ENCODE results near the gene LRRTM3. TPM values are rescaled to one million over a fixed set of nuclear protein-coding genes. Genes with fewer than 3 reads are reported as not detected.

LRRTM3 gene
- total and polyA plus RNA-seq, 2 experiments from 2014 or later: 0.21 to 0.37 TPM

DNA sequence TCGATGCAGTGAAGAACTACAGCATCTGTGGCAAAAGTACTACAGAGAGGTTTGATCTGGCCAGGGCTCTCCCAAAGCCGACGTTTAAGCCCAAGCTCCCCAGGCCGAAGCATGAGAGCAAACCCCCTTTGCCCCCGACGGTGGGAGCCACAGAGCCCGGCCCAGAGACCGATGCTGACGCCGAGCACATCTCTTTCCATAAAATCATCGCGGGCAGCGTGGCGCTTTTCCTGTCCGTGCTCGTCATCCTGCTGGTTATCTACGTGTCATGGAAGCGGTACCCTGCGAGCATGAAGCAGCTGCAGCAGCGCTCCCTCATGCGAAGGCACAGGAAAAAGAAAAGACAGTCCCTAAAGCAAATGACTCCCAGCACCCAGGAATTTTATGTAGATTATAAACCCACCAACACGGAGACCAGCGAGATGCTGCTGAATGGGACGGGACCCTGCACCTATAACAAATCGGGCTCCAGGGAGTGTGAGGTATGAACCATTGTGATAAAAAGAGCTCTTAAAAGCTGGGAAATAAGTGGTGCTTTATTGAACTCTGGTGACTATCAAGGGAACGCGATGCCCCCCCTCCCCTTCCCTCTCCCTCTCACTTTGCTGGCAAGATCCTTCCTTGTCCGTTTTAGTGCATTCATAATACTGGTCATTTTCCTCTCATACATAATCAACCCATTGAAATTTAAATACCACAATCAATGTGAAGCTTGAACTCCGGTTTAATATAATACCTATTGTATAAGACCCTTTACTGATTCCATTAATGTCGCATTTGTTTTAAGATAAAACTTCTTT, 2.3 kb downstream of the LRRTM3 start:
- Mint-ChIP-seq H3K4me3 (peak overlapping the region; percentile 75), H3K4me1 (peaks cover 51% of the 10 kb centered on the region), H3K27me3 (ENCODE audit: insufficient read depth, low read depth, poor library complexity) (peaks cover 21% of the 10 kb centered on the region), H3K36me3 (ENCODE audit: low read depth) (no peaks in the 10 kb centered on the region), H3K9me3 (no peaks in the 10 kb centered on the region), H3K27ac (no peak overlapping the region)
- Histone ChIP-seq H3K36me3 (ENCODE audit: insufficient read depth) (no peaks in the 10 kb centered on the region), H3K4me2 (peak overlapping the region; percentile 73), H2AFZ (peak overlapping the region; percentile 33), H3K27me3 (ENCODE audit: insufficient read depth) (peaks cover 36% of the 10 kb centered on the region), H3K27ac (ENCODE audit: low read depth) (no peak overlapping the region), H3K79me2 (replicated peaks; ENCODE audit: insufficient read depth) (no peaks in the 10 kb centered on the region), H4K20me1 (replicated peaks; ENCODE audit: insufficient read depth) (no peaks in the 10 kb centered on the region), H3K4me3 (peak overlapping the region; percentile 54), H3F3A (replicated peaks; ENCODE audit: low read depth) (no peaks in the 10 kb centered on the region), H3K4me1 (ENCODE audit: insufficient read depth) (peaks cover 40% of the 10 kb centered on the region), H3K9me2 (ENCODE audit: insufficient read depth) (no peaks in the 10 kb centered on the region)
- no peak for TF ChIP-seq EZH2phosphoT487 (IDR thresholded peaks at IDR 0.05; ENCODE audit: unreplicated experiment)
- no peak for TF ChIP-seq POLR2AphosphoS5 (IDR thresholded peaks at IDR 0.05; ENCODE audit: low read depth)
- TF ChIP-seq, protein P1, sequence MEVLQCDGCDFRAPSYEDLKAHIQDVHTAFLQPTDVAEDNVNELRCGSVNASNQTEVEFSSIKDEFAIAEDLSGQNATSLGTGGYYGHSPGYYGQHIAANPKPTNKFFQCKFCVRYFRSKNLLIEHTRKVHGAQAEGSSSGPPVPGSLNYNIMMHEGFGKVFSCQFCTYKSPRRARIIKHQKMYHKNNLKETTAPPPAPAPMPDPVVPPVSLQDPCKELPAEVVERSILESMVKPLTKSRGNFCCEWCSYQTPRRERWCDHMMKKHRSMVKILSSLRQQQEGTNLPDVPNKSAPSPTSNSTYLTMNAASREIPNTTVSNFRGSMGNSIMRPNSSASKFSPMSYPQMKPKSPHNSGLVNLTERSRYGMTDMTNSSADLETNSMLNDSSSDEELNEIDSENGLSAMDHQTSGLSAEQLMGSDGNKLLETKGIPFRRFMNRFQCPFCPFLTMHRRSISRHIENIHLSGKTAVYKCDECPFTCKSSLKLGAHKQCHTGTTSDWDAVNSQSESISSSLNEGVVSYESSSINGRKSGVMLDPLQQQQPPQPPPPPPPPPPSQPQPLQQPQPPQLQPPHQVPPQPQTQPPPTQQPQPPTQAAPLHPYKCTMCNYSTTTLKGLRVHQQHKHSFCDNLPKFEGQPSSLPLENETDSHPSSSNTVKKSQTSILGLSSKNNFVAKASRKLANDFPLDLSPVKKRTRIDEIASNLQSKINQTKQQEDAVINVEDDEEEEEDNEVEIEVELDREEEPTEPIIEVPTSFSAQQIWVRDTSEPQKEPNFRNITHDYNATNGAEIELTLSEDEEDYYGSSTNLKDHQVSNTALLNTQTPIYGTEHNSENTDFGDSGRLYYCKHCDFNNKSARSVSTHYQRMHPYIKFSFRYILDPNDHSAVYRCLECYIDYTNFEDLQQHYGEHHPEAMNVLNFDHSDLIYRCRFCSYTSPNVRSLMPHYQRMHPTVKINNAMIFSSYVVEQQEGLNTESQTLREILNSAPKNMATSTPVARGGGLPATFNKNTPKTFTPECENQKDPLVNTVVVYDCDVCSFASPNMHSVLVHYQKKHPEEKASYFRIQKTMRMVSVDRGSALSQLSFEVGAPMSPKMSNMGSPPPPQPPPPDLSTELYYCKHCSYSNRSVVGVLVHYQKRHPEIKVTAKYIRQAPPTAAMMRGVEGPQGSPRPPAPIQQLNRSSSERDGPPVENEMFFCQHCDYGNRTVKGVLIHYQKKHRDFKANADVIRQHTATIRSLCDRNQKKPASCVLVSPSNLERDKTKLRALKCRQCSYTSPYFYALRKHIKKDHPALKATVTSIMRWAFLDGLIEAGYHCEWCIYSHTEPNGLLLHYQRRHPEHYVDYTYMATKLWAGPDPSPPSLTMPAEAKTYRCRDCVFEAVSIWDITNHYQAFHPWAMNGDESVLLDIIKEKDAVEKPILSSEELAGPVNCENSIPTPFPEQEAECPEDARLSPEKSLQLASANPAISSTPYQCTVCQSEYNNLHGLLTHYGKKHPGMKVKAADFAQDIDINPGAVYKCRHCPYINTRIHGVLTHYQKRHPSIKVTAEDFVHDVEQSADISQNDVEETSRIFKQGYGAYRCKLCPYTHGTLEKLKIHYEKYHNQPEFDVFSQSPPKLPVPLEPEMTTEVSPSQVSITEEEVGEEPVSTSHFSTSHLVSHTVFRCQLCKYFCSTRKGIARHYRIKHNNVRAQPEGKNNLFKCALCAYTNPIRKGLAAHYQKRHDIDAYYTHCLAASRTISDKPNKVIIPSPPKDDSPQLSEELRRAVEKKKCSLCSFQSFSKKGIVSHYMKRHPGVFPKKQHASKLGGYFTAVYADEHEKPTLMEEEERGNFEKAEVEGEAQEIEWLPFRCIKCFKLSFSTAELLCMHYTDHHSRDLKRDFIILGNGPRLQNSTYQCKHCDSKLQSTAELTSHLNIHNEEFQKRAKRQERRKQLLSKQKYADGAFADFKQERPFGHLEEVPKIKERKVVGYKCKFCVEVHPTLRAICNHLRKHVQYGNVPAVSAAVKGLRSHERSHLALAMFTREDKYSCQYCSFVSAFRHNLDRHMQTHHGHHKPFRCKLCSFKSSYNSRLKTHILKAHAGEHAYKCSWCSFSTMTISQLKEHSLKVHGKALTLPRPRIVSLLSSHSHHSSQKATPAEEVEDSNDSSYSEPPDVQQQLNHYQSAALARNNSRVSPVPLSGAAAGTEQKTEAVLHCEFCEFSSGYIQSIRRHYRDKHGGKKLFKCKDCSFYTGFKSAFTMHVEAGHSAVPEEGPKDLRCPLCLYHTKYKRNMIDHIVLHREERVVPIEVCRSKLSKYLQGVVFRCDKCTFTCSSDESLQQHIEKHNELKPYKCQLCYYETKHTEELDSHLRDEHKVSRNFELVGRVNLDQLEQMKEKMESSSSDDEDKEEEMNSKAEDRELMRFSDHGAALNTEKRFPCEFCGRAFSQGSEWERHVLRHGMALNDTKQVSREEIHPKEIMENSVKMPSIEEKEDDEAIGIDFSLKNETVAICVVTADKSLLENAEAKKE (CRISPR knock-in tag; IDR thresholded peaks at IDR 0.05): no peak
- TF ChIP-seq, protein P2, sequence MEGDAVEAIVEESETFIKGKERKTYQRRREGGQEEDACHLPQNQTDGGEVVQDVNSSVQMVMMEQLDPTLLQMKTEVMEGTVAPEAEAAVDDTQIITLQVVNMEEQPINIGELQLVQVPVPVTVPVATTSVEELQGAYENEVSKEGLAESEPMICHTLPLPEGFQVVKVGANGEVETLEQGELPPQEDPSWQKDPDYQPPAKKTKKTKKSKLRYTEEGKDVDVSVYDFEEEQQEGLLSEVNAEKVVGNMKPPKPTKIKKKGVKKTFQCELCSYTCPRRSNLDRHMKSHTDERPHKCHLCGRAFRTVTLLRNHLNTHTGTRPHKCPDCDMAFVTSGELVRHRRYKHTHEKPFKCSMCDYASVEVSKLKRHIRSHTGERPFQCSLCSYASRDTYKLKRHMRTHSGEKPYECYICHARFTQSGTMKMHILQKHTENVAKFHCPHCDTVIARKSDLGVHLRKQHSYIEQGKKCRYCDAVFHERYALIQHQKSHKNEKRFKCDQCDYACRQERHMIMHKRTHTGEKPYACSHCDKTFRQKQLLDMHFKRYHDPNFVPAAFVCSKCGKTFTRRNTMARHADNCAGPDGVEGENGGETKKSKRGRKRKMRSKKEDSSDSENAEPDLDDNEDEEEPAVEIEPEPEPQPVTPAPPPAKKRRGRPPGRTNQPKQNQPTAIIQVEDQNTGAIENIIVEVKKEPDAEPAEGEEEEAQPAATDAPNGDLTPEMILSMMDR (conservative IDR thresholded peaks at IDR 0.05; ENCODE audit: low read depth in 2 of 2): 0 out of 4 replicates have a peak, but pooled peaks of 1 of the 2 experiments have one; percentile 3
- TF ChIP-seq, protein P3, sequence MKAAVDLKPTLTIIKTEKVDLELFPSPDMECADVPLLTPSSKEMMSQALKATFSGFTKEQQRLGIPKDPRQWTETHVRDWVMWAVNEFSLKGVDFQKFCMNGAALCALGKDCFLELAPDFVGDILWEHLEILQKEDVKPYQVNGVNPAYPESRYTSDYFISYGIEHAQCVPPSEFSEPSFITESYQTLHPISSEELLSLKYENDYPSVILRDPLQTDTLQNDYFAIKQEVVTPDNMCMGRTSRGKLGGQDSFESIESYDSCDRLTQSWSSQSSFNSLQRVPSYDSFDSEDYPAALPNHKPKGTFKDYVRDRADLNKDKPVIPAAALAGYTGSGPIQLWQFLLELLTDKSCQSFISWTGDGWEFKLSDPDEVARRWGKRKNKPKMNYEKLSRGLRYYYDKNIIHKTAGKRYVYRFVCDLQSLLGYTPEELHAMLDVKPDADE (IDR thresholded peaks at IDR 0.05): no peak
- TF ChIP-seq ZNF331 (CRISPR knock-in tag; IDR thresholded peaks at IDR 0.05; ENCODE audit: low read depth): no peak
- no peak for TF ChIP-seq EZH2 (IDR thresholded peaks at IDR 0.05; ENCODE audit: low read depth, unreplicated experiment)
- peak; percentile 55 for TF ChIP-seq CREB1 (CRISPR knock-in tag; IDR thresholded peaks at IDR 0.05; ENCODE audit: low read depth)
- TF ChIP-seq NANOG (IDR thresholded peaks at IDR 0.05; ENCODE audit: borderline replicate concordance): no peak
- no peak for TF ChIP-seq ZNF114 (CRISPR knock-in tag; IDR thresholded peaks at IDR 0.05)
- TF ChIP-seq STAT1 (IDR thresholded peaks at IDR 0.05; ENCODE audit: unreplicated experiment): no peak
- TF ChIP-seq JUNB (IDR thresholded peaks at IDR 0.05; ENCODE audit: unreplicated experiment): no peak
- TF ChIP-seq REST (IDR thresholded peaks at IDR 0.05; ENCODE audit: unreplicated experiment): no peak
- DNase-seq (ENCODE audit: low spot score): peak; percentile 55
- peak; percentile 10 for ATAC-seq
